ENCODE results near the gene PRSS48.
A peak's percentile ranks its signal among the peaks of the same experiment; 100 is the strongest.
"Not testable (repeated sequence)": the region's sequence is repeated elsewhere in the genome, so short reads cannot be mapped to it uniquely, and the experiment has no call there.

Gene PRSS48

DNA sequence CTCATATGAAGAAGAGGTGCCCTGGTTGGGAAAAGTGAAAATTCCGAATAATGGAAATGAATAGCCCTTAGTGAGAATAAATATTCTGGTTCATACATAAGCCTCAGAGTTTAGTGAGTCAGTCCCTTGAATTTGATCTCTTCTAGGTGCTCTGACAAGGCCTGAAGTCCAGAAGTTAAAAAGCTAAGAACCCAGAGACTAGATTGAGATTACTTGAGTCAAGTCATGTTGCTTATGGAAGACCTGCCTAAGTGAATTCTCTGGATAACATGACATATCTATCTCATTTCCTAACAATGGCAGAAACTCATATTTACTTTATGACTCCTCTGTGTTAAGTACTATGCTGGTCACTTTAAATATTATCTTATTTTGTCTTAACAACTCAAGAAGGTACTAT is 10.5 kb upstream of the PRSS48 start:
- no peak for DNase-seq

DNA sequence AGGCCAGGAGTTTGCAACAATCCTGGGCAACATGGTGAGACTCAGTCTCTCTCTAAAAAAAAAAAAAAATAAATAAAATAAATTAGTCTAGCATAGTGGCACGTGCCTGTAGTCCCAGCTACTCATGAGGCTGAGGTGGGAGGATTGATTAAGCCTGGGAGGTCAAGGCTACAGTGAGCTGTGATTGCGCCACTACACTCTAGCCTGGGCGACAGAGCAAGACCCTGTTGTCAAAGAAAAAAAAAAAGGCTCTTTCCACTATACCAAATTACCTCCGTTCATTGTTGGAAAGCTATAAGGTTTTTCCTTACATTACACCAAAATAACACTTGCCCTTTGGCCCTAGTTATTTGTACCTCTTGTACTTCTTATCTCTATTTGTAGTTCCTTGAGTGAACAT is 9.9 kb upstream of the PRSS48 start:
- DNase-seq: no peak

GRCh38 chr4:151267822-151268535 is 9.0 kb upstream of the PRSS48 start:
- DNase-seq: peak; percentile 2

DNA sequence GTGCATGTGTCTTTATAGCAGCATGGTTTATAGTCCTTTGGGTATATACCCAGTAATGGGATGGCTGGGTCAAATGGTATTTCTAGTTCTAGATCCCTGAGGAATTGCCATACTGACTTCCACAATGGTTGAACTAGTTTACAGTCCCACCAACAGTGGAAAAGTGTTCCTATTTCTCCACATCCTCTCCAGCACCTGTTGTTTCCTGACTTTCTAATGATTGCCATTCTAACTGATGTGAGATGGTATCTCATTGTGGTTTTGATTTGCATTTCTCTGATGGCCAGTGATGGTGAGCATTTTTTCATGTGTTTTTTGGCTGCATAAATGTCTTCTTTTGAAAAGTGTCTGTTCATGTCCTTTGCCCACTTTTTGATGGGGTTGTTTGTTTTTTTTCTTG is 8.1 kb upstream of the PRSS48 start:
- not testable (repeated sequence) for DNase-seq

- DNase-seq: no peak
Measured at GRCh38 chr4:151284534-151285245, 7.7 kb downstream of the PRSS48 start.

DNA sequence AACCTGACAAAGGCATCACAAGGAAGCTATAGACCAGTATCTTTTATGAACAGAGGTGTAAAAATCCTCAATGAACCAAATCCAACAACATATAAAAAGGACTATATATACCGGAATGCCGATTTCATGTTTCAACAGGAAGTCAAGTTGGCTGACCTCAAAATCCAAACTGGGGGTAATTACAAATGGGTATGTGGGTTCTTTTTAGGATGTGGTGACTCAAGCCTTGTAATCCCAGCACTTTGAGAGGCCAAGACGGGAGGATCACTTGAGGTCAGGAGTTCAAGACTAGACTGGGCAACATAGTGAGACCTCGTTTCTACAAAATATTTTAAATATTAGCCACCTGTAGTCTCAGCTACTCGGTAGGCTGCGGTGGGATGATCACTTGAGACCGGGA is 10.4 kb downstream of the PRSS48 start:
- no peak for DNase-seq

- no peak for DNase-seq
Measured at GRCh38 chr4:151291485-151291884, 14.5 kb downstream of the PRSS48 start.

DNA sequence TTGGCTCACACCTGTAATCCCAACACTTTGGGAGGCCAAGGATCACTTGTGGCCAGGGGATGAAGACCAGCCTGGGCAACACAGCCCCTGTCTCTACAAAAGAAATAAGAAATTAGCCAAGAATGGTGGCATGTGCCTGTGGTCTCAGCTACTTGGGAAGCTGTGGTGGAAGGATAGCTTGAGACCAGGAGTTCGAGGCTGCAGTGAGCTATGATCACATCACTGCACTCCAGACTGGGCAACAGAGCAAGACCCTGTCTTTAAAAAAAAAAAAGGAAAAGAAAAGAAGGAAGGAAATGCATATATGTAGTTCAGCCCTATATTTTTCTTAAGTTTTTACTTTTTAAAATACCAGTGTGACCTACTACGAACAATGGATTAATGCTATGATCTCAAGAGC is 15.1 kb downstream of the PRSS48 start:
- no peak for DNase-seq

DNA sequence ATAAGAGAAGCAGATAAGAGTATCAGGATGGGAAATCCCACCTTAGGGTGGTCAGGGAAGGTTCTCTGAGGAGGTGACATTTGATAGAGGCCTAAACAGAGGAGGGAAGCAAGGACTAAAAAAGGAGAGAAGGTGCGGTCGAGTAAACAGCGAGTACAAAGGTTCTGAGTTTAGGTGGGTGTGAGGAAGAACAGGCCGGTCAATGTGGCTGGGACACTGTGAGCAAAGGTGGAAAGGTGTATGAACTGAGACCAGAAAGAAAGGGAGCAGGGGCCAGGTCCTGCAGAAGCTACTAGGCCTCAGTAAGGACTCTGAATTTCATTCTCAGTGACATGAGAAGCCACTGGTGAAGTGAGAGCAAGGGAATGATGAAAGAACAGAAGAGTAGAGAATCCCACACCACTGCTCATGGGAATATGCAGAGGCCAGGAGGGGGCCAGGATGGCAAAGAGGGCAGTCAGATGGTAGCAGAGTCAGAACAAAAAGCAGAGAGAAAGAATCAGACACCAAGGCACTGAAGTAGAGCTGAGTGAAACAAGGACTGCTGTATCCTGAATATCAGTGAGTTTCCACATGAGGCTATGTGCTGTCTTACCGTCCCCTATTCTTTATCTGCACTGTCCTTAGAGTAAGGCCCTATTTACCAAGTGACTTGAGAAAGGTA is 18.0 kb downstream of the PRSS48 start:
- DNase-seq: no peak

- DNase-seq: no peak
Measured at GRCh38 chr4:151296227-151296626, 19.3 kb downstream of the PRSS48 start.

DNA sequence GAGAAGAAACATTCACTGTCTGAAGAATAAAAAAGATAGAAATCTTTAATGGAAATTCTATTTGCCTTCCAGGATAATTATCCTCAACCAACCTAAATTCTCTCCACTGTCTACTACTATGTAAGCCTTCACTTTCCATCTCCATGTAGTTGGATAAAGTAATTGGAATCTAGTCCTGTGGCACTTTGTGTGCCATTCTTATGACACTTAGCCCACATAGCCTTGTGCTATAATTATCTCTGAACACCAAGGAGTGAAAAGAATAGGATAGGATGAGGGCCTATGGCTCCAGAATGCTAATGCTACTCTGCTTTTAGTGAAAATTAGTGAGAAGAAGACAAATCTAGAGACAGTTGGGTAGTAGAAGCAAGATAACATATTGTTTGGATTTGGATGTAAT is 20.2 kb downstream of the PRSS48 start:
- DNase-seq: no peak

- DNase-seq: no peak
Measured at GRCh38 chr4:151302432-151302831, 25.5 kb downstream of the PRSS48 start.

- no peak for DNase-seq
Measured at GRCh38 chr4:151304226-151304625, 27.3 kb downstream of the PRSS48 start.

DNA sequence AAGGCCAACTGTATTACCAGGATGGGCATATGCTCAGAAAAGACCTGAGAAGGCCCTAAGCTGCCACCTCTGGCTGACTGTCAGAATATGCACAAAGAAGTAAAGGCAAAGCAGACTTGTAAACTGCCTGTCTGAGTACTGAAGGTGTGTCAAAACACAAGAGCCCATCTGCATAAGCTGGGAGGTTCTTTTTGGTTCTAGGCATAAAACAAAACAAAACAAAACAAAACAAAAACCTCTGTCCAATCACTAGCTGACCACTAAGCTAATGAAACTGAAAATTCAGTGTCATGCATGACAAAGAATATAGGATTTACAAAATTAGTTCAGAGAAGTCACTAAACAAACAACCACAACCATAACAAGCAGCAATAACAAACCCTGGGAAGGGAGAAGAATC is 27.8 kb downstream of the PRSS48 start:
- no peak for DNase-seq

DNA sequence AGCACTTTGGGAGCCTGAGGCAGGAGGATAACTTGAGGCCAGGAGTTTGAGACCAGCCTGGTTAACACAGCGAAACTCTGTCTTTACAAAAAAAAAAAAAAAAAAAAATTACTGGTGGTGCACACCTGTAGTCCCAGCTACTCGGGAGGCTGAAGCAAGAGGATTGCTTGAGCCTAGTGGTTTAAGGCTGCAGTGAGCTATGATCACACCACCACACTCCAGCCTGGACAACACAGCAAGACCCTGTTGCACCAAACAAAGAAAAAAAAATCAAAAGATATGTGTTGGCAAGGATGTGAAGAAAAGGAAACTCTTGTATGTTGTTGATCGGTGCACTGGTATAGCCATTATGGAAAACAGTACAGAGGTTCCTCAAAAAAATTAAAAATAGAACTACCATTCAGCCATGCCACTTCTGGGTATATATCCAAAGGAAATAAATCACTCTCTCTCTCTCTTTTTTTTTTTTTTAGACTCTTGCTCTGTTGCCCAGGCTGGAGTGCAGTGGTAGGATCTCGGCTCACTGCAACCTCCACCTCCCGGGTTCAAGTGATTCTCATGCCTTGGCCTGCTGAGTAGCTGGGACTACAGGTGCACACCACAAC is 33.3 kb downstream of the PRSS48 start:
- DNase-seq: no peak

GRCh38 chr4:151313306-151314009 is 36.5 kb downstream of the PRSS48 start:
- DNase-seq: no peak

DNA sequence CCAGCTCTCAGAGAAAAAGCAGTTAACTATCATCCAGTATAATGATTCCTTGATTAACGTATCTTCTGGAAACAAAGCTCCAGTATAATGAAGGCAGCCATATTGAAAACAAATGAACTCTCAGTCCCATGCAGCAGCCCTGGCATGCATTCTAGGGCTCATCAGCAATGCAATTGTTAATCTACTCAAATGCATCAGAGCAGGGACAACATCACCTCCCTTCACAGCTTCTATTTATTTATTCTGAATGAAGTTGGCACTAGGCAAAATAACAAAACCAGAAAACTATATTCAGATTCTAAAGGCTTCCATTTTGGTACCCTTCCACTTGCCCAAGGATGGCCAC is 37.0 kb downstream of the PRSS48 start:
- no peak for DNase-seq

DNA sequence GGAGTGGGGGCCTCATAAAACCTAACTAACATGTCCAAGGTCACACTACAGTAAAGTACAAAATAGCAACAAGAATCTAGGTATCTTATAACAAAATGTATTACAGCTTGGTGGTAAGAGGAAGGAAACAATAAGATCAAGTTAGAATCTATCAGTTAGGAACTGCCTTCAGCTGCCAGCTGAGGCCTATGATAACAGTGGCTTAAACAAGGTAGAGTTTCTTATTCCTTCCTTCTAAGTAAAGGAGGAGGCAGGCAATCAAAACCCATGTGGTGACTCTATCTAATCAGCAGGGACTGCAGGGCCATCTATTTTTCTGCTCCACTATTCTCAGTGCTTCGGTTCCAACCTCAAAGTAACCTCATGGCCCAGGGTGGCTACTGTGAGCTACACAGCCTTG is 37.5 kb downstream of the PRSS48 start:
- DNase-seq: no peak

- DNase-seq: no peak
Measured at GRCh38 chr4:151315212-151315886, 38.4 kb downstream of the PRSS48 start.

- no peak for DNase-seq
Measured at GRCh38 chr4:151316645-151317044, 39.7 kb downstream of the PRSS48 start.

DNA sequence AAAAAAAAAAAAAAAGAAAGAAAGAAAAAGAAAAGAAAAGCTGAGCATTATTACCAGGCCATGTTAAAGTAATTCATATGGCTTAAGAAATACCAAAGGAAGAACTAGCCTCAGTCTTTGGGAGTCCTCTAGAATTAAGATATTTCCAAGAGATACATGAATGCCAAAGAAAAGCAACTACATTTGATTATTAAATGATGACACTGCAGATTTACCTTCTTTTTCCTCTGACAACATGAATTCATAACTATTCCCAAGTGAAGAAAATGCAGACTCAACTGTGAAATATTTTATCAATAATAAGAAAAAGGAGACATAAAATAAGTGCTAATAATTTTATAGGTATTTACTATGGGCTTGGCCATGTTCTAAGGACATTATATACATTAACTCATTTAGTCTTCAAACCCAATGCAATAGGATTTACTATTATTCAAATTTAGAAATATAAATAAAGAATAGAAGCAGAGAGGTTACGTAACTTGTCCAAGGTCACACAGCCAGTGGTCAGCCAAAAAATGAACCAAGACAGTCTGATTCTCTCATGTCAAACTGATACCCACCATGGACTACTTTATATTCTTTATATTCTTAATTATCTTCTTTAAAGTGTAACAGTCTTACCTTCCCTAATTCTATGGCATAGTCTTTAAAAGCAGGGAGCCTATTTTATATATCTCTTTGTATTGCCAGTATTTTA is 41.5 kb downstream of the PRSS48 start:
- no peak for DNase-seq

DNA sequence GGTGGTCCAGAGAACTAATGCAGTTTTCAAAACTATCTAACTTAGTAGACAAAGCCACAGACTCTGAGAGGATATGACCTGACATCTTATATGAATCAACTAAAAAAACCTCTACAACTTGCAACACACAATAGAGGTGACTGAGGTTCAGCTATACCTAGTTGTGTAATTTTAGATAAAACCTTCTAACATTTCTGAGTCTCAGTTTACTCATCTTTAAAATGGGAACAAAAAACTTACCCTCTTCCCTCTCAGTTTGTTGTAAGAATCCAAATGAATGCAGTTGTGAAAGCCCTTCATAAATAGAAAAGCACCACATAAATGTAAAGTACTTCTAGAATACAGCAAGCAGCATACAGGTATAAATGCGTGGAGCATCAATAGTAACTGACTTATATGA is 42.5 kb downstream of the PRSS48 start:
- DNase-seq: no peak
